Measurements from ENCODE around the gene HSD17B12. TPM values are rescaled to one million over a fixed set of nuclear protein-coding genes. Genes with fewer than 3 reads are reported as not detected.
A peak's percentile ranks its signal among the peaks of the same experiment; 100 is the strongest.

HSD17B12 gene
- polyA plus RNA-seq, 3 donors = 13.3 to 35.5 (median 30.4) TPM

DNA sequence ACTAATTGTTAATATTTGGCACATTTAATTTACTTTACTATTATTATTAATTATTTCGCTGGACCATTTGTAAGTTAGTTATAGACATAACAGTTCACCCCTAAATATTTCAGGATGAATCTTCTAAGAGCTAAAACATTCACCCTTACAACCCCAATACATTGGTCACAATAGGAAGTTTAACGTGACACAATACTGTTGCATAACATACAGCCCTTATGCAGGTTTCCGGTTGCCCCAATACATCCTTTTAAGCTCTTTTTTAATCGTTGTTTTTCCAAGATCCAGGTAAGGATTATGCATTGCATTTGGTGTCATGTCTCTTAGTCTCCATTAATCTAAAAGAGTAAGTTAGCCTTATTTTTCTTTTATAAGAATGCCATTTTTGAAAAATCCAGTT lies 71.2 kb downstream of the HSD17B12 start:
- H3K4me3 Mint-ChIP-seq = peak overlapping the region in 1 of 2 donors; percentile 35
- H3K4me1 Mint-ChIP-seq = peaks cover 14% of the 10 kb centered on the region
- peak overlapping the region in 2 of 7 donors; percentile 12 to 30 for H3K27ac Mint-ChIP-seq
- H3K9me3 Mint-ChIP-seq = peaks cover 0 to 6% (median 3%) of the 10 kb centered on the region in 7 donors
- peak; percentile 50 to 84 (median 75) for DNase-seq
- peaks cover 11 to 16% of the 10 kb centered on the region in 2 donors for H3K4me1 ChIP-seq (ENCODE audit: control insufficient read depth in 1 of 2, insufficient read depth in 2 of 2, low read length in 2 of 2)
- TF ChIP-seq, protein P1, sequence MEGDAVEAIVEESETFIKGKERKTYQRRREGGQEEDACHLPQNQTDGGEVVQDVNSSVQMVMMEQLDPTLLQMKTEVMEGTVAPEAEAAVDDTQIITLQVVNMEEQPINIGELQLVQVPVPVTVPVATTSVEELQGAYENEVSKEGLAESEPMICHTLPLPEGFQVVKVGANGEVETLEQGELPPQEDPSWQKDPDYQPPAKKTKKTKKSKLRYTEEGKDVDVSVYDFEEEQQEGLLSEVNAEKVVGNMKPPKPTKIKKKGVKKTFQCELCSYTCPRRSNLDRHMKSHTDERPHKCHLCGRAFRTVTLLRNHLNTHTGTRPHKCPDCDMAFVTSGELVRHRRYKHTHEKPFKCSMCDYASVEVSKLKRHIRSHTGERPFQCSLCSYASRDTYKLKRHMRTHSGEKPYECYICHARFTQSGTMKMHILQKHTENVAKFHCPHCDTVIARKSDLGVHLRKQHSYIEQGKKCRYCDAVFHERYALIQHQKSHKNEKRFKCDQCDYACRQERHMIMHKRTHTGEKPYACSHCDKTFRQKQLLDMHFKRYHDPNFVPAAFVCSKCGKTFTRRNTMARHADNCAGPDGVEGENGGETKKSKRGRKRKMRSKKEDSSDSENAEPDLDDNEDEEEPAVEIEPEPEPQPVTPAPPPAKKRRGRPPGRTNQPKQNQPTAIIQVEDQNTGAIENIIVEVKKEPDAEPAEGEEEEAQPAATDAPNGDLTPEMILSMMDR (IDR thresholded peaks at IDR 0.05) = no peak
- H3K79me2 ChIP-seq (ENCODE audit: insufficient read depth, low read length) = no peaks in the 10 kb centered on the region
- intact Hi-C loops (cut with micrococcal nuclease) = no loop called here
- no peaks in the 10 kb centered on the region for H3K9me3 ChIP-seq (replicated peaks in 1 of 2; ENCODE audit: control insufficient read depth in 1 of 2, insufficient read depth in 1 of 2, low read length in 2 of 2)
- H3K36me3 Mint-ChIP-seq = peaks cover 21 to 28% of the 10 kb centered on the region in 2 donors
- no peak overlapping the region for H3K9ac ChIP-seq (ENCODE audit: insufficient read depth, low read length, poor library complexity, severe bottlenecking)
- H3K4me2 ChIP-seq (replicated peaks; ENCODE audit: extremely low read depth, low read length, poor library complexity, severe bottlenecking) = peak overlapping the region; percentile 31
- peak overlapping the region in 1 of 3 experiments; percentile 14 for H3K4me3 ChIP-seq (replicated peaks in 1 of 3; ENCODE audit: low read depth in 2 of 3, low read length in 3 of 3)
- no peaks in the 10 kb centered on the region for H3K27me3 ChIP-seq (ENCODE audit: control insufficient read depth in 2 of 2, insufficient read depth in 2 of 2, low read length in 2 of 2)
- peak overlapping the region in 1 of 2 donors; percentile 4 for H3K27ac ChIP-seq (ENCODE audit: low read depth in 1 of 2, low read length in 2 of 2)
- H2AFZ ChIP-seq (ENCODE audit: insufficient read depth, low read depth, low read length, poor library complexity, severe bottlenecking) = no peak overlapping the region
- H3K27me3 Mint-ChIP-seq (ENCODE audit: low read depth in 3 of 3) = no peaks in the 10 kb centered on the region
- H4K20me1 ChIP-seq (ENCODE audit: insufficient read depth, low read length) = no peaks in the 10 kb centered on the region
- H3K36me3 ChIP-seq (replicated peaks in 1 of 2; ENCODE audit: control insufficient read depth in 1 of 2, insufficient read depth in 2 of 2, low read length in 2 of 2) = peaks cover 3 to 29% of the 10 kb centered on the region in 2 donors
- WGBS (ENCODE audit: insufficient coverage) = no CpG with 5 or more reads among the region's 4 CpGs

DNA sequence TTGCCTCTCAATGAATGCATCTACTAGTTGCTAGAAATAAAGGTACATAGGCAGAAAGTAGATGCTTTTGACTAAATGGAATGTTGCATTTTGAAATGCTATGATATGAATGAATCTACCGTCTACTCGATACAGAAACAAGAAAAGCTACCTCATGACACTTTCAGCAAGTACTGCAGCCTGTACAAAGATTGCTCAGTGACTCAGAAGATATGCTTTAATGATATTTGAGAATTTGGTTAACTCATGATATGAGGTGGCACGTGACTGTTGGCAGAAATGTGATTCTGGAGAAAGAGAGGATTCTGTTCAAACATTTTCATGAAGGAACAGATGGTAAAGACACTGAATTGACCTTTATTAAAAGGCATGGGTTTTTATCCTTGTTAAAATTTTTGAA lies 76.0 kb downstream of the HSD17B12 start:
- Histone ChIP-seq H3K27ac (ENCODE audit: low read depth in 1 of 2, low read length in 2 of 2) (no peak overlapping the region), H3K9ac (ENCODE audit: insufficient read depth, low read length, poor library complexity, severe bottlenecking) (no peak overlapping the region), H3K27me3 (ENCODE audit: control insufficient read depth in 2 of 2, insufficient read depth in 2 of 2, low read length in 2 of 2) (no peaks in the 10 kb centered on the region), H2AFZ (ENCODE audit: insufficient read depth, low read depth, low read length, poor library complexity, severe bottlenecking) (no peak overlapping the region), H3K4me1 (ENCODE audit: control insufficient read depth in 1 of 2, insufficient read depth in 2 of 2, low read length in 2 of 2) (peaks cover 16 to 28% of the 10 kb centered on the region in 2 donors), H4K20me1 (ENCODE audit: insufficient read depth, low read length) (no peaks in the 10 kb centered on the region), H3K9me3 (replicated peaks in 1 of 2; ENCODE audit: control insufficient read depth in 1 of 2, insufficient read depth in 1 of 2, low read length in 2 of 2) (no peaks in the 10 kb centered on the region), H3K79me2 (ENCODE audit: insufficient read depth, low read length) (no peaks in the 10 kb centered on the region), H3K36me3 (replicated peaks in 1 of 2; ENCODE audit: control insufficient read depth in 1 of 2, insufficient read depth in 2 of 2, low read length in 2 of 2) (peaks cover 3 to 33% of the 10 kb centered on the region in 2 donors), H3K4me3 (replicated peaks in 1 of 3; ENCODE audit: low read depth in 2 of 3, low read length in 3 of 3) (no peak overlapping the region), H3K4me2 (replicated peaks; ENCODE audit: extremely low read depth, low read length, poor library complexity, severe bottlenecking) (no peak overlapping the region)
- TF ChIP-seq, protein P1 (IDR thresholded peaks at IDR 0.05) = no peak
- intact Hi-C loops (cut with micrococcal nuclease) = no loop called here
- Mint-ChIP-seq H3K9me3 (peaks cover 0 to 2% (median 0%) of the 10 kb centered on the region in 7 donors), H3K4me3 (no peak overlapping the region), H3K4me1 (peaks cover 20% of the 10 kb centered on the region), H3K27me3 (ENCODE audit: low read depth in 3 of 3) (no peaks in the 10 kb centered on the region), H3K27ac (no peak overlapping the region), H3K36me3 (peaks cover 27 to 29% of the 10 kb centered on the region in 2 donors)
- 100% methylated on average over 1 of the region's 3 CpGs for WGBS (ENCODE audit: insufficient coverage)
- DNase-seq = no peak
